HG02571 (cell line): ENCODE measurements around the gene IFI35.
A peak's percentile ranks its signal among the peaks of the same experiment; 100 is the strongest.
"Not testable (repeated sequence)": the region's sequence is repeated elsewhere in the genome, so short reads cannot be mapped to it uniquely, and the experiment has no call there.

Experiments used
- ATAC-seq: cut with Tn5 transposase; IDR thresholded peaks from one replicate; pipeline ENCODE4 v1.9.1; 2021; ENCODE audit warnings: mild to moderate bottlenecking, moderate library complexity; ENCODE audit not compliant: unreplicated experiment

The IFI35 gene

DNA sequence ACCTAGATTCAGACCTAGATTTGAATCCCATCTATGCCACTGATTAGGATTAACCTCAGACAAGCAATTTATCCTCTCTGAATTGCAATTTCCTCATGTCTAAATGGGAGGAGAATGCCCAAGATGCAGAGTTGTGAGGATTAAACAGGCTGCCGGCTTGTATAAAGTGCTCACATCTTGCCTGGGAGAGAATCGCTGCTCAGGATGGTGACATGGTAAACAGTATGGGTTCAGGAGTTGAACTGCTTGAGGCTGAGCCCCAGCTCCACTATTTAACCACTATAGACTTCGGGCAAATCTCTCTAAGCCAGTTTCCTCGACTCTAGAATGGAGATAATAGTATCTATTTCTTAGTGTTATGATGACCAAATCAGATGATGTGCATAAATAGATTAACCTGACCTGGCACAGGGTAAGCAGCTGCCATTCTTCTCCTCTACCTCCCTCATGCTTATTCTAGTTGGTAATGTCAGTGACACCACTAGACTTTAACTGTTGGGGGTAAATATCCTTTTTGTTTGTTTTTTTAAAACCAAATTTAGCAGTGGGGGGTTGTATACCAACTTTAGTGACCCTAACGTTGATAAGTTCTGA is 9.1 kb upstream of the IFI35 start:
- no peak for ATAC-seq

DNA sequence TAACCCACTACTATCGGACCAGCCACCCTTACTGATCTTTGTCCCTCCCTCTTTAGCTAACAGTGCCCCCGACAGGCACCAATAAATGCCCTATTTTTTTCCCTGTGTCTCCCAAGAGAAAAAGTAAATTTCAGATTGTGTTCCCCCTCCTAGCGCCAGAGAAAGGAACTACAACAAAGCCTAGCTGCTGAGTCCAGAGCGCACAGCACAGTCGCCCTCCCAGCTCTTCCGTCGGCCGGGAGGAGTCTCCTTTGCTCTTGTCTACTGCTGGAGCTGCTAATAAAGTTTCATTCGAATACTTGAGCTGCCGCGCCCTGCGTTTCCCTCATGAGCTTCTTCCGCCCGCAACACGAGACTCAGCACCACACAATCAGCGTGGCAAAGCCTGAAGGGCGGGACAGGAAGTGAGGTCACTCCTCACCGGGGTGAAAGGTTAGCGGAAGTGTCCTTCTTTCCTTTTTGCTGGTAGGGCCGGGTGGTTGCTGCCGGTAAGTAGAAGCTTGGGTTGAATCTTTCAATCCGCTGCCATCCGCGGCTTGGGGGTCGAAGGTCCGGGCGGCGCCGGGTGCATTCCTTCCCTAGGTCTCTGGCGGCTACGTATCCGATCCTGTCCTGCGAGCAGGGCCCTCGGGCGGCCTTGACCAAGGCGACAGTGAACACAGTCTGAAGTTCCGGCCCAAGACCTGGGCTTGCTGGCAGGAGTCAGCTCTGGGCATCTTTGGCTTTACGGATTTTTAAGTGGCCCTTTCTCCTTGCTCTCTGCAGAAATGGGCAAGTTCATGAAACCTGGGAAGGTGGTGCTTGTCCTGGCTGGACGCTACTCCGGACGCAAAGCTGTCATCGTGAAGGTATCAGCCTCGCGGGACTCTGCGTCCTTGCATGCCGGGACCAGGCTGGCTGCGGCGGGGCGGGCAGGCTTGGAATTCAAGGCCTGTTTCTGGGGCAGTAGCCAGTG is 8.3 kb upstream of the IFI35 start, which contains the start of gene RPL27:
Gene RPL27 (plus strand): TSS at position 436 of the 955 bp plus-strand sequence. CDS start 332 bp downstream, at position 768.
- ATAC-seq, result peak; percentile 92

DNA sequence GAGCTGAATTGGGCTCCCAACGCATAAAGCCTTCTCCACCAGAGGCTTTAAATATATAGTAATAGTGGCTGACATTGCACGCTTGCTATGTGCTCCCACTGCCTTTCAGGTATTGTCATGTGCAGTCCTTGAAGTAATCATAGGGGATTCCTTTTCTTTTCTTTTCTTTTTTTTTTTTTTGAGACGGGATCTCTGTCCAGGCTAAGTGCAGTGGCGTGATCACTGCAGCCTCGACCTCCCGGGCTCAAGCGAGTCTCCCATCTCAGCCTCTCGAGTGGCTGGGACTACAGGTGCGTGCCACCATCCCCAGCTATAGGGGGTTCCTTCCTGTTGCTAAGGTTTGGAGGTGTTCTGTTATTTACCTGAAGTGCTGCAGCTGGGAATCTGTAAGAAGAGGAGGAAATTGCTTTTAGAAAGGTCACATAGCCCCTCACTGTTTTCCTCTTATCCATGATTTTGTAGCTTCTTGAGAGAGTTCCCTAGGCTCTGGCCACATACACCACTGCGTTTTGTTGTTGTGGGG is 7.5 kb upstream of the IFI35 start:
- ATAC-seq, result no peak

DNA sequence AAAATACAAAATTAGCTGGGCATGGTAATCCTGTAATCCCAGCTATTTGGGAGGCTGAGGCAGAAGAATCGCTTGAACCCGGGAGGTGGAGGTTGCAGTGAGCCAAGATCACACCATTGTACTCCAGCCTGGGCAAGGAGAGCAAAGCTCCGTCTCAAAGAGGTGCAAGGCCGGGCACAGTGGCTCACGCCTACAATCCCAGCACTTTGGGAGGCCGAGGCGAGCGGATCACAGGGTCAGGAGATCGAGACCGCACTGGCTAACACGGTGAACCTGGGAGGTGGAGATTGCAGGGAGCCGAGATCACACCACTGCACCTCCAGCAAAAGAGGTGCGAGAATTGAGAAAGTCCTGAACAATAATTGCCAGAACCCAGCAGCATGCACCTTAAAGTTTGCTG is 5.7 kb upstream of the IFI35 start:
- ATAC-seq, result not testable (repeated sequence)

DNA sequence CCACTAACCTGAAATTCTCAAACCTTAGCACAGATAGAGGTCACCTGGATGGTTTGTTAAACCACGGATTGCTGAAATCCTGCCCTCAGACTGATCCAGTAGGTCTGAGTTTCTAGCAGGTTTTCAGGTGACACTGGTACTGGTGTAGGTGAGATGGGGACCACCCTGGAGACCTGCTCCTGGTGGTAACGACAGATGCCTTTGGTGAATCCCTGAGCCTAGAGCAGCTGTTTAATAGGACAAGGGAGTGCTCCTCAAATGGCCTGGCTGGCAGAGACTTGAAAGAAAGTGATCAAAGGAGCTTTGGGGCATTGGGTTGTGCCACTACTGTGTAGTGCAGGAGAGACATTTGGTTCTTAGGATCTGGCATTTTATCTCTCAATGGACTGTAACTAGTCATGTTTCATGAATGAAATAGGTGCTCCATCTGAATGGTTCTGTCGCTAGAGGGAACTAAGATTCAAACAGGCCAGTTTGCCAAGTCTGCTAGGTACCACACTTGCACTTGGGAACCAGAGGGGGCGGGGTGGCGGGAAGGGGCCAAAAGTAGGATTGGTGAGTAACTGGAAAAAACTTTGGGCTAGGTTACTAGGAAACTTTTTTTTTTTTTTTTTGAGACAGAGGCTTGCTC is 2.9 kb upstream of the IFI35 start:
- ATAC-seq, result no peak

DNA sequence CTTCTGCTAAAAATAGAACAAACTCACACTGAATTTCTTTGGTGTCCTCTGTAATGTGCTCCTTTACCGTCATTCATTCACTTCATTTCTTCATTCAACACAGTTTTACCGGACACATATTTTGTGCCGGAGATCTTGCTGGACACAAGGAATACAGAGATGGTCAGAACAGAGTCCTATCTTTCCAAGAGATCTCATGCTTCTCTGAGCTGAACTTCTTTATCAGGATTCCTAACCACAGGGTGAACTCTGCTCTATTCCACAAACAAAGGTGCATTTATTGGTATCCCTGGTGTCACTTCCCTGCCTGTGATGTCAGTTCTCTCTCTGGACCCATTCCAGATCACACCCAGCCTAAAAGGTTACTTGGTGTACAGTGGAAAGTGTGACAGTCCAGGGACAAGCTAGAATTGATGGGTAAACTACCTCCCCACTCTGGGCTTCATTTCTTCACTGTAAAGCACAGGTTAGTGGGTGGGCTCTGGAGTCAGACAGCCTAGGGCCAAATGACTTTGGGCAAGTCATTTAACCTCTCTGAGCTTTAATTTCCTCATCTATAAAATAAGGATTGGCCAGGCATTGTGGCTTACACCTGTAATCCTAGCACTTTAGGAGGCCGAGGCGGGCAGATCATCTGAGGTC is 4.2 kb downstream of the IFI35 start:
- ATAC-seq, result no peak

DNA sequence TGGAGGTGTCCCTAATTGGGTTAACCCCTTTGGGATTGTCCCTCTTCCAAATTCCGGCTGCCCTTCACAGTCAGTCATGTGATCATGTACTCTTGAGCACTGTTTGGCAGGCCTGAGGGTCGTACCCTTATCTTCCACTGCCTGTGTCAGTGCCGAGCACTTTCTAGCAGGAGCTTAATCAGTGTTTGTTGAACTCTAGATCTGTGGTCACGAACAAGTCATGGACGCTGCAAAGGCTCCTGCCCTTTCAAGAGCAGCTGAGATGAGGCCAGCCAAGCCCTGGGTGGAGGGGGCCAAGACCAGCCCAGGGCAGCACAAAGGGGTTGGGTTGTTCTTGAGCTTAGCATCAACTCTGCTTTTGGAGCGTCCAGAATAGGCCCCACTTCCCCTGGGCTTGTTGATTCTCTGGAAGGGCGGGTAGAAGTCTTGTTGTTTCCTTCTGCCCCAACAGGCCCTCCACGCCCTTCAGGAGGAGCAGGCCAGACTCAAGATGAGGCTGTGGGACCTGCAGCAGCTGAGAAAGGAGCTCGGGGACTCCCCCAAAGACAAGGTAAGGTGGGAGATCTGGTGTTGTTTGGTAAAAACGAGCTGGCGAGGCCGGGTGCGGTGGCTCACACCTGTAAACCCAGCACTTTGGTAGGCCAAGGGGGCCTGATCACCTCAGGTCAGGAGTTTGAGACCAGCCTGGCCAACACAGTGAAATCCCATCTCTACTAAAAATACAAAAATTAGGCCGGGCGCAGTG is 5.3 kb downstream of the IFI35 start:
- no peak for ATAC-seq

DNA sequence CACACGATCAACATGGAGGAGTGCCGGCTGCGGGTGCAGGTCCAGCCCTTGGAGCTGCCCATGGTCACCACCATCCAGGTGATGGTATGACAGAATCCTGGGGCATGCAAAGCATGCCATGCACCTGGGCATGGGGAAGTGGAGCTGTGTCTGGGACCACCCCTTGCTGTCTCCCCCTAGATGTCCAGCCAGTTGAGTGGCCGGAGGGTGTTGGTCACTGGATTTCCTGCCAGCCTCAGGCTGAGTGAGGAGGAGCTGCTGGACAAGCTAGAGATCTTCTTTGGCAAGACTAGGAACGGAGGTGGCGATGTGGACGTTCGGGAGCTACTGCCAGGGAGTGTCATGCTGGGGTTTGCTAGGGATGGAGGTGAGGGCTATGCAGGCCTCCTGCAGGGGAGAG is 6.7 kb downstream of the IFI35 start:
- ATAC-seq, result no peak

DNA sequence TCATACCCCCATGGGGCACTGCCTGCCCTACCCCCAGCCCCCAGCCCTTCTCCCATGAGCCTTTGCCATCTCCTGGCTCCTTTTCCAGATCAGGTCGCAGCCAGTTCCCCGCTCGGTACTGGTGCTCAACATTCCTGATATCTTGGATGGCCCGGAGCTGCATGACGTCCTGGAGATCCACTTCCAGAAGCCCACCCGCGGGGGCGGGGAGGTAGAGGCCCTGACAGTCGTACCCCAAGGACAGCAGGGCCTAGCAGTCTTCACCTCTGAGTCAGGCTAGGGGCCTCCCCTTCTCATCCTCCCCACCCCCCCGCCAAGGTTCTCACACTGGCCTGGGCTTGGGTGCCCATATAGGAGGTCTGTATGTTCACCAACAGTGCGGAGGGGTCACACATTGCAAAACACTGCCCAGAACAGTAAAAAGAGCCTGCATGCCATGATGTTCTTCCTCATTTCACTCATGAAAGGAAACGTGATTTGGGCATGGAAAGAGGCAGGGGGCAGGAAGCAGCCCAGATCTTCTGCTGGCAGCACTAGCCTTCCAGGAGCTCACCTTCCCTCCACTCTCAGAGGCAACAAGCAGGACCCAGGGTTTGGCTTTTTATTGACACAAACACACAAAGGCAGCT is 7.5 kb downstream of the IFI35 start:
- ATAC-seq, result no peak

DNA sequence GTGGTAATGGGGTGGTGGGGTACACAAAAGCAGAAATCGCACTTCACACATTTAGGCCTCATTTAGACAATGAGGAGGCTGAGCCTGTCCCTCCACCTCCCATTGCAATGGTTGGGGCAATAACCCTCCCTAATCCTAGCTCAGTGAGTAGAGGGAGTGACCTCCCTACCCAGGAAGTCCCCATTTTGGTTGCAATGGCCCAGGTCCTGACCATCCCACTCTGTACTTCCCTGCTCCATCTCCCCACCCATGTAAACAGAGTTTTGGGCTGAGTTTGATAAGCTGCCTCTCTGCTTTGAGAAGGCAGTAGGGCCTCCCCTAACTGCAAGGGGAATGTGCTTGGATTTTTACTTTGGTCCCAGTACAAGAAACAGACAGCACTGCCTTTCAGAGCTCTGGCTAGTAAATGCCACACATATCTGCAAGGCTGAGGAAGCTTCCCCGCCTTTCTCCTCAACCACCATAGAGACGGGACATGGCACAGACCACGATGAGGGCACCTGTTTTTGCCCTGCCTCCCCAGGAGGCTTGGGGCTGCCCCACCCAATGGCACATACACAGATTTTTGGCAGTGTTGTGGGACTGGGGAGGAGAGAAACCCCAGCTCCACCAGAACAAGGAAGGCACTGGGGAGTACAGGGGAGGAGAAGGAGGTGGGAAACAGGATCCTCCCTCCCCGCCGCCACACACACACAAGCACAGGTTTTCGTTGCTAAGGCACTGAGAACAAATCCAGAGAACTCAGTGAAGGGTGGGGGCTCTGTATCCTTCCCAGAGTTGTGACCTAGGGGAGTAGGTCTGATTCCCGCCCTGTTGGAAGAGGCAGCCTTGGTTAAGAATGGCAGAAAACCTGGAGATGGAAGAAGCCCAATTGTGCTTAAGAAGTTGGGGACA is 8.3 kb downstream of the IFI35 start:
- no peak for ATAC-seq

DNA sequence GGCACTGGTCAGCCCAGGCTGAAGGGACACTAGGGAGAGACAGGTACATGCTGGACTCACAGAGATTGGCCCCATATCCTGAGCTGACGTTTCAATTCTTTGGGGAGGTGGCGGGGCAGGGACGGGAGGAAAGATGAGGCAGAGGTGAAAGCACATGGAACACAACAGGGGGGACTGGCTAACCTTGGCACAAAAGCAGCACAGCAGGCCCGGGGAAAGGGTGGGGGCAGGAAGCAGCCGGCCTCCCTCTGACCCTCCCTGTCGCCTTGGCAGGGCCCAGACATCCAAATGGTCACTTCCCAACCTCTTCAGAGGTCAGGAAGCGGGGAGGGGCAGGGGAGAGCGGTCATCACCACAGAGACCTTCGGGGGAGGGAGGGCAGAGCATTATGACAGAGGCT is 9.0 kb downstream of the IFI35 start:
- ATAC-seq, result no peak

DNA sequence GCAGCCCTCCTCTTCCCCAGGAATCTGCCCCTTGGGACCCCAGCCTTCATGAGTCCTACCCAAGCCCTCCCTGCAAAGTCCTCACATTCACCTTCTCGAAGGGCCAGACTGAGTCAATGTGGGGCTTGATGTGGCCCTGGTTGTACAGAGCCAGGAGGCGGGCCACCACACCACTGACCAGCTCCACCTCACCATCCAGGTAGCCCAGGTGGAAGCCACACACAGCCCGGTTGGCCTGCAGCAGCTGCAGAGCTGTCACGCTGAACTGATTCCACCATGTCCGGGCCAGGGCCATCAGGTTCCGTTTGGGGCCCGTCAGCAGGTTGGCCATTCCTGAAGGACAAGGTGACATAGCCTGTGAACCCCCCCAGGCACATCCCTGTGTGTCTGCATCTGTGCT is 9.6 kb downstream of the IFI35 start:
- ATAC-seq, result no peak

DNA sequence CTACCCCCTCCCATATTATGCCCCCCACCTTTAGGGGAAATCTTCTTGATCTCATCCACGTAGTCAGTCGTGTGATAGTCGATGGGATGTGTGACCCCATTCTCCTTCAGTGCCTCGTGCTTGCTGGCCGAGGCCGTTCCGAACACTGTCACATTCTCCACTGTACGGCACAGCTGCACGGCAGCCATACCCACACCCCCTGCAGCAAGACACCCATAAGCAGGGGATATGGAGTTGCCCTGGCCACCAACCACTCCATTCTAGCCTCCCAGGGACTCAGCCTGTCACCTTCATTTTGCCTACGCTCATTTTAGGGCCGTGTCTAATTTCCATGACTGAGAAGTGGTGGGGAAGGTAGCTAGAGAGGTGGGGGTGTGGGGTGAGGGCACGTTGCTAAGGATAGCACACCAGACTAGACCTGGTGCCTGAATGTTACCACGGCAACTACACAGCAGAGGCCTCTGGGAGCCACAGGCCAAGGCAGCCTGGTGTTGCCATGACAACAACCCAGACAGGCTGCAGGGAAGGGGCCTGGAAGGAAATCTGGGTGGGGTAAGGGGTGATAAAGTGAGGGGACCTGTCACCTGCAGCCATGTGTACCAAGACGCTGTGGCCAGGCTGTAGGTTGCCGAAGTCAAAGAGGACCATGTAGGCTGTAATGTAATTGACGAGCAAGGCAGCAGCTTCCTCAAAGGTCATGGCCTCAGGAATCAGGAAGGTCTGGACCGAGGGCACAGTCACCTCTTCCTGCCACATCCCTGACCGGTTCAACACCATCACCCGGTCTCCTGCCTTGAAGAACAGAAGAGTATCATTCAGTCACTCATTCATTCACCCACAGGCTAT is 11.6 kb downstream of the IFI35 start:
- no peak for ATAC-seq

DNA sequence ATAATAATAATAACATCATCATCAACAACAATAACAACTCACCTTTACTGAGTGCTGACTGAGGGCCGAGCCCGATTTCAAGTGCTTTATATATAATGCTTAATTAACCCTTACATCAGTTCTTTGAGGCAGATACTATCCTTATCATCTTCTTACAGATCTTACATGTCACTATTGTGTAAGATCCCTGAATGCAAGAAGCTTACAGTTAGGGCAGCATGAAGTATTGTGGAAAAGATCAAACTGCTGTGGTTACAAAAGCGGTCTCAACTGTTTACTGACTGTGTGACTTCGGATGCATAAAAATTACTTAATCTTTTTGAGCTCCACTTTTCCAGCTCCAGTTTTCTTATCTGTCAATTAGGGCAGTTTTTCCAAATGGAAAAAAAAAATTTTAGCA is 12.3 kb downstream of the IFI35 start:
- ATAC-seq, result no peak

DNA sequence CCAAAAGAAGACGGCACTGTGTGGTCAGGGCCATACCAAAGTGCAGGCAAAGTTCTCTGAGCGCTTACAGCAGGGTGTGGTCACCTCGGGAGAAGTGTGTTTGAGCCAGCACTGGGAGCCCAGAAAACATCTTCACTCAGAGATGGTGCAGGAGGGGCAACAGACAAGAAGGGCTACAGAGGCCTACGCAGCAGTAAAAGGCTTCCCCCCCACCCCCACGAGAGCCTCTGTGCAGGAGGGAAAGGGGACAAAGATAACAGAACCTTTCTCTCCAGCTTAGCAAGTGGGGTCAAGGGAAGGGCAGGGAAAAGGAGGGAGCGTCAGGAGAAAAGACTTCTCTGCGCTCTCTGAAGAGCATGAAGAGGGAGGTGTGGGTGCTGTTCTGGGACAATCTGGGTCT is 12.8 kb downstream of the IFI35 start:
- ATAC-seq, result no peak

DNA sequence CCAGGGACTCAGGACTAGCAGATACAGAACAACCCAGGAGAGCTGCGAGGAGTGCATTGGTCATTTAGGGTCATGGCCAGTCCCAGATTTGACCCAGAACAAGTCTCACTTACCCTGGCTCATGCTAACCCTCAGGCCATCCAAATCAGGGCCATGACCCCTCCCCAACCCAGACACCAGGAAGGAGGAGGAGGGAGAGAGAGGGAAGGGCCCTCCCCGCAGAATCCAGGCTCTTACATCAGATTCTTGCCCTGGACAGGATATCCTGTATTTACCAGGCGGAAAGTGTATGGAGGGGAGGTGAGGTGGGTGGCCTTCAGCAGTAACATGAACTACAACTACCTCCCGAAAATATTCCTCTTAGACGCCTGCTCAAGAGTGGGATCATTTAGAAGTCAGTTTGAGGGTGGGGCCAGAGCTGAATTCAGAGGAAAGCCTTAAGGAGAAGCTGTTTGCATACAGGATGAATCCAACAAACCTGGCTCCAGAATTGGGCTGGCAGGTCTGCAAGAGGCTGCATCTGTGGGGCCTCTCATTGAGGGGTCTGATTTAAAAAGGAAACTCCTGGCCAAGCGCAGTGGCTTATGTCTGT is 13.5 kb downstream of the IFI35 start:
- no peak for ATAC-seq
